ENCODE results near the gene NACC2. TPM values are rescaled to one million over a fixed set of nuclear protein-coding genes. Genes with fewer than 3 reads are reported as not detected.

The NACC2 gene
- total and polyA plus RNA-seq, 9 of the 15 experiments (the other 6 are each of a cell fraction or from before 2014, with no cell fraction given), result 0.70 to 25.1 (median 5.6) TPM

DNA sequence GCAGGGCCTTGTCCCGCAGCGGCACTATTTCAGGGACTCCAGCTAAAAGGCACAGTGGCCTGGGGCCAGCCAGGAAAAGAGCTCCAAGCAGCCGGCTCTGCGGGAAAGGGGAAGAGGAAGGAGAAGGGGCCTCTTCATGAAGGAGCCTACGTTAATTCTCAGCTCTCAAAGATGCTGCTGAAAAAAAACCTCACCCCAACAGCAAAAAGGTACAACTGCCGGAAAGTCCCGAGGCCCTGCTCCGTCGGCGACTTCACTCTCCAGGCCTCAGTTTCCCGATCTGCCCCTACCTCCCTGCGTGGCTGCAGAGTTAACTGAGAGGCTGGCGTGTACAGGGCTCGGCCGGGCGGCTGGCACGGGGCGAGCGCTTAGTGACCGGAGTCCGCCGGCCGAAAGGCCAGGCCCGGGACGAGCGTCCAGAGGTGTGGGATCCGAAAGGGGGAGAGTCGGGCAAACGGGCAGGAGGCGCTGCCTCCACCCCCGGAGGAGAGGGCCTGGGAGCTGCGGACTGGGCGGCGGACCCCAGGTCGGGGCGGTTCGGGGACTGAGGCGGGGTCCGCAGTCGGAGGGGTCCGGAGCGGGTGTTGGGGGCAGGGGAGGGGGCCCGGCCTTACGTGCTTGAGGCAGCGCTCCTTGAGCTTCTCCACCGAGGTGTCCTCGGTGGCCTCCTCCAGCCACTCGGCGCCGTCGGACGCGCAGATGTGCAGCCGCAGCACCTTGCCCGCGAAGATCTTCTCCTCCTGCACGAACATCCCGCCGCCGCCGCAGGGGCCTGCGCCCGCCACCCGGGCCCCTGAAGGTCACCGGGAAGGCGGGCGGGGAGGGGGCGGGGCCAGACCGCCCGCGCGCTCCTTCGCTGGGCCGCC lies 134.4 kb downstream of the NACC2 start (continued):
- TF ChIP-seq MYBL2 (IDR thresholded peaks at IDR 0.05; ENCODE audit: low read depth), result no peak
- no peak for TF ChIP-seq MYBL2 (CRISPR knock-in tag; IDR thresholded peaks at IDR 0.05; ENCODE audit: borderline replicate concordance)
- TF ChIP-seq ZNF76 (CRISPR knock-in tag; IDR thresholded peaks at IDR 0.05; ENCODE audit: borderline replicate concordance), result no peak
- no peak for TF ChIP-seq ZNF316 (IDR thresholded peaks at IDR 0.05)
- no peak for TF ChIP-seq STAT5B (CRISPR knock-in tag; IDR thresholded peaks at IDR 0.05)
- TF ChIP-seq TAF7 (tag; IDR thresholded peaks at IDR 0.05), result no peak
- TF ChIP-seq IFI16 (CRISPR knock-in tag; IDR thresholded peaks at IDR 0.05), result no peak
- TF ChIP-seq ELF2 (CRISPR knock-in tag; IDR thresholded peaks at IDR 0.05), result no peak
- no peak for TF ChIP-seq ZNF133 (CRISPR knock-in tag; IDR thresholded peaks at IDR 0.05)
- no peak for TF ChIP-seq ZNF239 (CRISPR knock-in tag; IDR thresholded peaks at IDR 0.05)
- peak; percentile 2; the same call in 1 of the 2 replicates for TF ChIP-seq SP1 (CRISPR knock-in tag; IDR thresholded peaks at IDR 0.05)
- no peak for TF ChIP-seq SNIP1 (IDR thresholded peaks at IDR 0.05; ENCODE audit: low read depth)
- no peak for TF ChIP-seq CAMTA2 (CRISPR knock-in tag; conservative IDR thresholded peaks at IDR 0.05)
- TF ChIP-seq ZNF79 (CRISPR knock-in tag; IDR thresholded peaks at IDR 0.05; ENCODE audit: low read depth), result no peak
- TF ChIP-seq ZBTB7A (IDR thresholded peaks at IDR 0.05; ENCODE audit: borderline replicate concordance, control insufficient read depth, low read depth, low read length), result peak; percentile 91; the same call in 1 of the 2 replicates
- TF ChIP-seq ZFP1 (CRISPR knock-in tag; IDR thresholded peaks at IDR 0.05), result no peak
- no peak for TF ChIP-seq SMARCE1 (IDR thresholded peaks at IDR 0.05)
- TF ChIP-seq ATF3 (IDR thresholded peaks at IDR 0.05), result no peak
- no peak for TF ChIP-seq ATF3 (CRISPR knock-in tag; conservative IDR thresholded peaks at IDR 0.05)
- no peak for TF ChIP-seq FOXJ3 (CRISPR knock-in tag; IDR thresholded peaks at IDR 0.05)
- TF ChIP-seq CBX2 (IDR thresholded peaks at IDR 0.05; ENCODE audit: insufficient read depth, low read length, poor library complexity, severe bottlenecking), result no peak
- no peak for TF ChIP-seq ADNP (tag; IDR thresholded peaks at IDR 0.05)
- no peak for TF ChIP-seq CUX1 (CRISPR knock-in tag; IDR thresholded peaks at IDR 0.05)
- no peak for TF ChIP-seq ZNF766 (CRISPR knock-in tag; conservative IDR thresholded peaks at IDR 0.05)

Data from K562 (cell line).